Keratinocyte (primary cell): ENCODE measurements around the gene ZSCAN1.

ENCODE experiments used
- EZH2 ChIP-seq: IDR thresholded peaks from one replicate; pipeline ENCODE4 v1.6.1; 2012; ENCODE audit warnings: inconsistent platforms, mild to moderate bottlenecking, low read length, moderate library complexity
- TF ChIP-seq, protein P1 (sequence below), 3 experiments: IDR thresholded peaks in 1 of 3; conservative IDR thresholded peaks in 1 of 3; optimal IDR thresholded peaks in 1 of 3; 2 replicates in 2 of 3; 3 replicates in 1 of 3; pipeline versions ENCODE3 to v1.5.1; 2011; ENCODE audit warnings: low read length in 3 of 3, mild to moderate bottlenecking in 3 of 3, moderate library complexity in 2 of 3, control low read depth in 1 of 3, inconsistent platforms in 1 of 3; ENCODE audit not compliant: insufficient read depth in 2 of 3; ENCODE audit errors: extremely low read depth in 1 of 3

DNA sequence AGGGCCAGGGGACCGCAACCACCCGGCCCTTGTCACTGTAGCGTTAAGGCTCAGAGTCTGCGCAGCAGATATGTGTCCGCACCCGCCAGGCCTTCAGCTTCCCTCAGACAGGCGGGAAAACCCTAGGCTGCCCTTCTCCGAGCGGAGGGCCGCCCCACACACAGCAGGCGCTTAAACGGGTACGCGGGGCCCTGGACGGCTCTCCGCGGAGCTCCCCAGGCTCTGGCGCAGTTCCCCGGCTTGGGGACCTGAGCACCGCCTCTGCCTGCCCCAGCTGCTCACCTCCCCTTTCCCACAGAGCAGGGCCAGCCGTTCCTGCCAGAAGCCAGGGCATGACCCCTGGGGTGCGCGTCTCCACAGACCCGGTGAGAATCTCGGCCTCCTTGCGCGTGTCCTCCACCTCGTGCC is 25.9 kb downstream of the ZSCAN1 start:
- TF ChIP-seq, protein P1, sequence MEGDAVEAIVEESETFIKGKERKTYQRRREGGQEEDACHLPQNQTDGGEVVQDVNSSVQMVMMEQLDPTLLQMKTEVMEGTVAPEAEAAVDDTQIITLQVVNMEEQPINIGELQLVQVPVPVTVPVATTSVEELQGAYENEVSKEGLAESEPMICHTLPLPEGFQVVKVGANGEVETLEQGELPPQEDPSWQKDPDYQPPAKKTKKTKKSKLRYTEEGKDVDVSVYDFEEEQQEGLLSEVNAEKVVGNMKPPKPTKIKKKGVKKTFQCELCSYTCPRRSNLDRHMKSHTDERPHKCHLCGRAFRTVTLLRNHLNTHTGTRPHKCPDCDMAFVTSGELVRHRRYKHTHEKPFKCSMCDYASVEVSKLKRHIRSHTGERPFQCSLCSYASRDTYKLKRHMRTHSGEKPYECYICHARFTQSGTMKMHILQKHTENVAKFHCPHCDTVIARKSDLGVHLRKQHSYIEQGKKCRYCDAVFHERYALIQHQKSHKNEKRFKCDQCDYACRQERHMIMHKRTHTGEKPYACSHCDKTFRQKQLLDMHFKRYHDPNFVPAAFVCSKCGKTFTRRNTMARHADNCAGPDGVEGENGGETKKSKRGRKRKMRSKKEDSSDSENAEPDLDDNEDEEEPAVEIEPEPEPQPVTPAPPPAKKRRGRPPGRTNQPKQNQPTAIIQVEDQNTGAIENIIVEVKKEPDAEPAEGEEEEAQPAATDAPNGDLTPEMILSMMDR (optimal IDR thresholded peaks at IDR 0.05 in 1 of 3, IDR thresholded peaks at IDR 0.05 in 1 of 3, conservative IDR thresholded peaks at IDR 0.05 in 1 of 3; ENCODE audit: extremely low read depth in 1 of 3, insufficient read depth in 2 of 3, low read length in 3 of 3), result no peak
- no peak for TF ChIP-seq EZH2
